ENCODE data around the gene LMBR1L. TPM values are rescaled to one million over a fixed set of nuclear protein-coding genes. Genes with fewer than 3 reads are reported as not detected.

Gene LMBR1L
- total and polyA plus RNA-seq, 2 of the 13 experiments (the other 11 are each of a cell fraction or from before 2014, with no cell fraction given) = 12.2 to 65.9 TPM

DNA sequence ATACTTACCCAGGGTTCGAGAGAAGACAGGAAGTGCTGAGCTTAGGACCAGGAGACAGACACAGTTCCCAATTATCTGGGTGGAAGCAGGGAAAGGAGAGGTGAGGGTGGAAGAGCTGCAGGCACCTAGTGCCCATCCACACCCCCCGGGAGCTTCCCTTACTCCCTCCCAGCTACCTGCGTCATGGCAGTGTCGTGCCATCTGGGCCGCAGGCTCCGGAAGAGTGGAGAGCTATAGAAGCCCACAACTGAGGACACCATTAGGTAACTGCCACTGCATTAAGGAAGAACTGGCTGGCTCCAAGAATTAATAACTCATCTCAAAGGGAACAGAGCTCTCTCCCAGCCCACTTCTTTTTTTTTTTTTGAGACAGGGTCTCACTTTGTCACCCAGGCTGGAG is 10.3 kb downstream of the LMBR1L start:
- H3K4me1 ChIP-seq (ENCODE audit: insufficient read depth, low read length) = no peaks in the 10 kb centered on the region
- no peak overlapping the region for H2AFZ ChIP-seq (ENCODE audit: low read length)
- no peak overlapping the region for H3K4me3 ChIP-seq (replicated peaks in 1 of 3; ENCODE audit: insufficient read depth in 1 of 3, low read depth in 2 of 3, low read length in 3 of 3)
- H4K20me1 ChIP-seq (ENCODE audit: insufficient read depth, low read length) = peaks cover 5% of the 10 kb centered on the region; the same call in 1 of the 2 replicates
- H3K36me3 ChIP-seq (replicated peaks in 1 of 2; ENCODE audit: control insufficient read depth in 1 of 2, insufficient read depth in 2 of 2, low read length in 2 of 2) = peaks cover 13 to 52% of the 10 kb centered on the region in 2 experiments; a peak in 4 of 5 replicates
- BruUV-seq (replicated peaks) = no TSS peak
- ATAC-seq (no peak), FAIRE-seq (no peak), DNase-seq (ENCODE audit: low spot score) (no peak)
- no peaks in the 10 kb centered on the region for H3K79me2 ChIP-seq (ENCODE audit: insufficient read depth, low read length)
- in situ Hi-C loops (cut with HindIII; ENCODE audit: extremely low pct_ligation_motif_present, low pct_unique_long_range_greater_than_20kb) = no loop called here
- H3K4me2 ChIP-seq (ENCODE audit: low read depth, low read length) = no peak overlapping the region
- WGBS (ENCODE audit: low lambda C conversion rate) = 92% methylated on average over 6 of the region's 6 CpGs
- H3K27ac ChIP-seq (ENCODE audit: extremely low read length, insufficient read depth, low read length) = no peak overlapping the region
- no peak for TF ChIP-seq KMT2A (CRISPR knock-in tag; IDR thresholded peaks at IDR 0.05)
- TF ChIP-seq, protein P1, sequence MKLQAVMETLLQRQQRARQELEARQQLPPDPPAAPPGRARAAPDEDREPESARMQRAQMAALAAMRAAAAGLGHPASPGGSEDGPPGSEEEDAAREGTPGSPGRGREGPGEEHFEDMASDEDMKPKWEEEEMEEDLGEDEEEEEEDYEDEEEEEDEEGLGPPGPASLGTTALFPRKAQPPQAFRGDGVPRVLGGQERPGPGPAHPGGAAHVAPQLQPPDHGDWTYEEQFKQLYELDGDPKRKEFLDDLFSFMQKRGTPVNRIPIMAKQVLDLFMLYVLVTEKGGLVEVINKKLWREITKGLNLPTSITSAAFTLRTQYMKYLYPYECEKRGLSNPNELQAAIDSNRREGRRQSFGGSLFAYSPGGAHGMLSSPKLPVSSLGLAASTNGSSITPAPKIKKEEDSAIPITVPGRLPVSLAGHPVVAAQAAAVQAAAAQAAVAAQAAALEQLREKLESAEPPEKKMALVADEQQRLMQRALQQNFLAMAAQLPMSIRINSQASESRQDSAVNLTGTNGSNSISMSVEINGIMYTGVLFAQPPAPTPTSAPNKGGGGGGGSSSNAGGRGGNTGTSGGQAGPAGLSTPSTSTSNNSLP (IDR thresholded peaks at IDR 0.05; ENCODE audit: low read depth, low read length) = no peak
- TF ChIP-seq ZNF260 (CRISPR knock-in tag; IDR thresholded peaks at IDR 0.05; ENCODE audit: borderline replicate concordance, low read depth) = no peak
- no peak for TF ChIP-seq ZNF780A (CRISPR knock-in tag; IDR thresholded peaks at IDR 0.05)
- TF ChIP-seq MBD4 (IDR thresholded peaks at IDR 0.05; ENCODE audit: borderline replicate concordance, low read length) = no peak
- TF ChIP-seq KLF6 (CRISPR knock-in tag; IDR thresholded peaks at IDR 0.05) = no peak
- no peak for TF ChIP-seq MBNL3 (CRISPR knock-in tag; conservative IDR thresholded peaks at IDR 0.05)
- no peak for TF ChIP-seq ZNF496 (CRISPR knock-in tag; IDR thresholded peaks at IDR 0.05; ENCODE audit: insufficient replicate concordance)
- no peak for TF ChIP-seq MIXL1 (CRISPR knock-in tag; IDR thresholded peaks at IDR 0.05)
- TF ChIP-seq ESRRA (CRISPR knock-in tag; IDR thresholded peaks at IDR 0.05; ENCODE audit: low read depth) = no peak
- no peak for TF ChIP-seq SKIL (CRISPR knock-in tag; IDR thresholded peaks at IDR 0.05; ENCODE audit: borderline replicate concordance)
- no peak for TF ChIP-seq TBP (CRISPR knock-in tag; IDR thresholded peaks at IDR 0.05)
- no peak for TF ChIP-seq ZKSCAN1 (IDR thresholded peaks at IDR 0.05; ENCODE audit: low read length)
- no peak for TF ChIP-seq MTA1 (CRISPR knock-in tag; IDR thresholded peaks at IDR 0.05; ENCODE audit: borderline replicate concordance)
- no peak for TF ChIP-seq MATR3 (CRISPR knock-in tag; IDR thresholded peaks at IDR 0.05)
- TF ChIP-seq MXD4 (CRISPR knock-in tag; IDR thresholded peaks at IDR 0.05) = no peak
- ChIA-PET CTCF (ENCODE audit: low intra/inter-chr PET ratio, low total read pairs) (no interaction called here), POLR2A (interaction anchor here (2.8 kb wide), 1 partner anchor 10 kb away, joined by 9 read pairs; the partner anchor contains the start of gene LMBR1L)
- no peaks in the 10 kb centered on the region for H3K27me3 ChIP-seq (ENCODE audit: control insufficient read depth in 1 of 2, insufficient read depth in 2 of 2, low read length in 2 of 2)
- H3K9me3 ChIP-seq (ENCODE audit: low read length) = no peaks in the 10 kb centered on the region
- intact Hi-C loops (cut with micrococcal nuclease; ENCODE audit: unreplicated experiment) = no loop called here
- H3K9ac ChIP-seq (ENCODE audit: insufficient read depth, low read depth, low read length) = no peak overlapping the region
